Coronary artery (tissue), 2 donors: ENCODE measurements around the gene ACTL7A.
"Not testable (repeated sequence)": the region's sequence is repeated elsewhere in the genome, so short reads cannot be mapped to it uniquely, and the experiment has no call there.

Source experiments
- DNase-seq: peaks from one replicate; pipeline ENCODE4 v3.0.0-alpha.2; 2017; ENCODE audit warnings: low spot score
- H3K27ac ChIP-seq, 2 donors: fragments of 200-600 bp; sonication (generic); one replicate each; pipeline ENCODE4 v1.5.1; 2016 to 2019
- H3K4me3 ChIP-seq: fragments of 200-600 bp; sonication (generic); 2 replicates; pipeline ENCODE4 v1.5.1; 2016; ENCODE audit warnings: mild to moderate bottlenecking, moderate library complexity
- CTCF ChIP-seq: fragments of 200-600 bp; sonication (generic); IDR thresholded peaks from one replicate; pipeline ENCODE4 v1.5.1; 2019; ENCODE audit warnings: antibody characterized with exemption

The ACTL7A gene

GRCh38 chr9:108884701-108885100 is 22.6 kb downstream of the ACTL7A start:
- Histone ChIP-seq H3K27ac (no peak overlapping the region), H3K4me3 (no peak overlapping the region)
- no peak for DNase-seq
- TF ChIP-seq CTCF: no peak

- no peak for DNase-seq
- Histone ChIP-seq H3K27ac (no peak overlapping the region), H3K4me3 (no peak overlapping the region)
- no peak for TF ChIP-seq CTCF
Observed at GRCh38 chr9:108885643-108886348, 23.7 kb downstream of the ACTL7A start.

DNA sequence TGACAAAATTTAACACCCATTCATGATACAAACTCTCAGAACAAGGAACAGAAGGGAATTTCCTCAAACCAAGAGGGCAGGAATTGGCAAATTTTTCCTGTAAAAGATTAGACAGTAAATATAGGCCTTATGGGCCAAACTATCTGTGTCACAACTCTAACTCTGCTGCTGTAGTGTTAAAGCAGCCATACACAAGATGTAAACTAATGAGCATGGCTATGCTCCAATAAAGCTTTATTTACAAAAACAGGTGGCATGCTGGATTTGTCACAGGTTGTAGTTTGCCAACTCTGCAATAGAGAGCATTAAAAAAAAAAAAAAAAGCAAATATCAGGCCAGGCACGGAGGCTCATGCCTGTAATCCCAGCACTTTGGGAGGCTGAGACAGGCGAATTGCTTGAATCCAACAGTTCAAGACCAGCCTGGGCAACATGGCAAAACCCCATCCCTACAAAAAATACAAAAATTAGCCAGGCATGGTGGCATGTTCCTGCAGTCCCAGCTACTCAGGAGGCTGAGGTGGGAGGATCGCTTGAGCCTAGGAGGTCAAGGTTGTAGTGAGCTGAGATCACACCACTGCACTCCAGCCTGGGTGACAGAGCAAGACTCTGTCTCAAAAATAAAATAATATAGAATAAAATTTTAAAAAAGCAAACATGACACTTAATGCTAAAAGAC is 24.7 kb downstream of the ACTL7A start:
- DNase-seq, H3K27ac ChIP-seq, H3K4me3 ChIP-seq: not testable (repeated sequence)

DNA sequence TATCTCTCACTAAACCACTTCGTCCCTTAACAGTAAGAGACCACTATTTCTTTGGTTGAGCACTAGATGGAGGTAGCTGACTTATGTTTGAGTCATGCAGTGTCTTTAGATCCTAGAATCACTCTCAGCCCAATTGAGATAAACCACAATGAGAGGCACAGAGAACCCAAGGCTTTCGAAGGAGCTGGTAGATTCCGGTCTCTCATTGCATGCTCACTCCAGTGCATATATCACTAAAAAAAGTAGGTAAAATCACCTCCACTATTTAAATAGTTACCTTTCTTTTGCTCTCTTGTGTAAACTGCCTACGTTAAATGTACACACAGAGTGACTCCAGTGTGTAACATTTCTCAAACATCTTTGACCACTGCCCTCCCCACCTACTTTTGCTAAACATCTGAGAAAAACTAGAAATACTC is 27.6 kb downstream of the ACTL7A start:
- no peak for DNase-seq
- H3K4me3 ChIP-seq: no peak overlapping the region
- no peak overlapping the region for H3K27ac ChIP-seq
- no peak for TF ChIP-seq CTCF

DNA sequence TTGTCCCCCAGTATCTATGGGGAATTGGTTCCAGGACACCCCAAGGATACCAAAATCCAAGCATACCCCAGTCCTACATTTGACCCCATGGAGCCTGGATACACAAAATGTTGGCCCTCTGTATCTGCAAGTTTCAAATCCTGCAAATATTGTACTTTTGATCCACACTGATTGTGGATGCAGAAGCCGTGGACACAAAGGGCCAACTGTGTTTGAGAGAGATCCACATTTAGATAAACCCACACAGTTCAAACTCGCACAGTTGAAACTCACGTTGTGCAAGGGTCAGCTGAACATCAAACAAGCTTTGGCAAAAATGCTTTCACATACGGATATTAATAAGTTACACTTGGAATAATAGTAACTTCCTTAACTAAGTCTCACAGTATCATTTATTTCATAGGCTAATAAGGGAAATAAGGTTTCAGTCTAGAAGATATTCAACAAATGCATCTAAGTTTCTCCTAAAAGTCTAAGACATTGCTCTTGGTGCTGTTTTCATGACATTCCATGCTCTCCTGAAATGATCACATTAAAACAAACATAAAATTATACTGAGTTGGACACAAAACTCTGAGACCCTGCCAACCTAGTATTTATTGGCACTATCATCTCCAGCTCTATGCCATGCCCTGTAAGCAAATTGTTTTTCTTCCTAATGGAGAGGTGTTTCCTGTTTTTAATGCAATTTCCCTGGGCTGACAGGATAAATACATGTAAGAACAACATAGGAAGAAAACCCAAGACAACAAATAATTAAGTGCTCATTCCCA is 32.3 kb downstream of the ACTL7A start:
- Histone ChIP-seq H3K4me3 (no peak overlapping the region), H3K27ac (no peak overlapping the region)
- TF ChIP-seq CTCF: no peak
- DNase-seq: no peak

DNA sequence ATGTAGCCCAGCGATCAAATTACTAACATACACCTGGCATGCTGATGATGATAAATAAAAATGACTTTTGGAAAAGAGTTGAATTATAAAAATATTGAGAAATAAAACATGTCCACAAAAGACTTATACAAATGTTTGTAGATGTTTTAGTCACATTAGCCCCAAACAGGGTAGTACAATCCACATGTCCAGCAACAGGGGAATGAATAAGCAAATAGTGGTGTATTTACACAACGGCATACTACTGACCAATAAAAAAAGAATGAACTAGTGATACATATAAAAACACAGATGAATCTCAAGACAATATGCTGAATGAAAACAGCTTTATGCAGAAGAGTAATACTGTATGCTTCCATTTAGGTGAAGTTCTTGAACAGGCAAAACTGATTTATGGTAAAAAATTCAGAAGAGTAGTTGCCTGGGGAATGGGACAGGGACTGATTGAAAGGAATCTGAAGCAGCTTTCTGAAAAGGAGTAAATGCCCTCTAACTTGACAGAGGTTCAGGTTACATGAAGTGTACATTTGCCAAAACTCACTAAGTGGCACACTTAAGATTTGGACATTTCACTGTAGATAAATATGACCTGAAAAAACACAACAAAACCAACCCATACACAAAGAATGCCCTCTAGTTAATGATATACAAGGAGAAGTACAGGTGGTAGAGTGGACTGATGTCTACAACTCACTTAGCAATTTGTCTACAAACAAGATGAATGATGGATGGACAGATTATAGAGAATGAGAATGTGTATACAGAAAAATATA is 35.4 kb downstream of the ACTL7A start:
- no peak for DNase-seq
- Histone ChIP-seq H3K4me3 (no peak overlapping the region), H3K27ac (no peak overlapping the region)
- no peak for TF ChIP-seq CTCF

DNA sequence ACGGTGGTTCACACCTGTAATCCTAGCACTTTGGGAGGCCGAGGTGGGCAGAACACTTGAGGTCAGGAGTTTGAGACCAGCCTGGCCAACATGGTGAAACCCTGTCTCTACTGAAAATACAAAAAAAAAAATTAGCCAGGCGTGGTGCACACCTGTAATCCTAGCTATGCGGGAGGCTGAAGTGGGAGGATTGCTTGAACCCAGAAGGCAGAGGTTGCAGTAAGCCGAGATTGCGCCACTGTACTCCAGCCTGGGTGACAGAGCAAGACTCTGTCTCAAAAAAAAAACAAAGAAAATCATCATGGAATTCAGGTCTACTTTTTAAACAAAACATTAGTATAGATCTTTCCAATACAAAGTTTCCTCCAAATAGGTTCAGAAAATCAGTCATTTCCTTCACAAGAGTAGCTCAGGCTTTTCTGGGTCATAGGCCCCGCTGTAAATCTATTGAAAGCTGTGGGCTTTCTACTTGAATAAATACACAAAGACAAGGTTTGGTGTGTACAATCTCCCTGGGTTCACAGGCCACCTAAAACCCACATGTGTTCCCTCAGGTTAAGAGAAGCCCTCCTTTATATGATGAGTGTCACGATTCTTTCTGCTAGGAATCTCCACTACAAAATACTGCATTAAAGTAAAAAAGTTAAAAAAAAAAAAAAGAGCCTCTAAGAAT is 37.1 kb downstream of the ACTL7A start:
- not testable (repeated sequence) for H3K27ac ChIP-seq, H3K4me3 ChIP-seq, DNase-seq
